HepG2 (cell line): Measurements from ENCODE around the gene AIF1. TPM values are rescaled to one million over a fixed set of nuclear protein-coding genes. Genes with fewer than 3 reads are reported as not detected.

Experiments
- BCL6 ChIP-seq: IDR thresholded peaks from 2 replicates; pipeline ENCODE4 v1.6.1; 2016; ENCODE audit warnings: missing genetic modification reagents, missing compliant biosample characterization
- BRCA1 ChIP-seq: sonication (generic); formaldehyde crosslinking; IDR thresholded peaks from 2 replicates; pipeline ENCODE4 v1.4.0; 2020; ENCODE audit warnings: missing genetic modification reagents
- CHD4 ChIP-seq: fragments of 200-600 bp; sonication (generic); IDR thresholded peaks from 2 replicates; pipeline ENCODE4 v1.7.0; 2017; ENCODE audit warnings: mild to moderate bottlenecking, low read length, borderline replicate concordance
- GABPB1 ChIP-seq: IDR thresholded peaks from 2 replicates; pipeline ENCODE4 v1.6.1; 2016; ENCODE audit warnings: mild to moderate bottlenecking, missing genetic modification reagents, moderate library complexity, missing compliant biosample characterization
- KLF16 ChIP-seq, 2 experiments: sonication (generic) in 1 of 2; formaldehyde crosslinking in 1 of 2; IDR thresholded peaks; 2 replicates each; pipeline versions ENCODE4 v1.6.1 to v1.8.0; 2016 to 2023; ENCODE audit warnings: missing genetic modification reagents in 2 of 2, missing compliant biosample characterization in 1 of 2
- MEIS1 ChIP-seq: sonication (generic); formaldehyde crosslinking; IDR thresholded peaks from 2 replicates; pipeline ENCODE4 v1.9.0; 2021; ENCODE audit warnings: mild to moderate bottlenecking, missing genetic modification reagents, moderate library complexity, borderline replicate concordance
- RNF2 ChIP-seq: fragments of 450-650 bp; conservative IDR thresholded peaks from 2 replicates; pipeline ENCODE4 v1.6.1; 2016; ENCODE audit warnings: low read depth
- SALL2 ChIP-seq: sonication (generic); formaldehyde crosslinking; IDR thresholded peaks from 2 replicates; pipeline ENCODE4 v1.8.1; 2023; ENCODE audit warnings: mild to moderate bottlenecking, missing genetic modification reagents, inconsistent platforms
- SUZ12 ChIP-seq: fragments of 150-350 bp; IDR thresholded peaks from 2 replicates; pipeline ENCODE4 v1.6.1; 2014; ENCODE audit warnings: low read depth, low read length
- ZBTB20 ChIP-seq: sonication (generic); formaldehyde crosslinking; IDR thresholded peaks from 2 replicates; pipeline ENCODE4 v1.8.1; 2023; ENCODE audit warnings: missing genetic modification reagents, low read depth, mild to moderate bottlenecking, borderline replicate concordance
- ZMYM3 ChIP-seq: sonication (generic); formaldehyde crosslinking; IDR thresholded peaks from 2 replicates; pipeline ENCODE4 v1.5.1; 2020; ENCODE audit warnings: mild to moderate bottlenecking, missing genetic modification reagents
- ZNF24 ChIP-seq: fragments of 450-650 bp; IDR thresholded peaks from 2 replicates; pipeline ENCODE4 v1.6.1; 2017; ENCODE audit warnings: antibody characterized with exemption, mild to moderate bottlenecking
- ZNF547 ChIP-seq: sonication (generic); formaldehyde crosslinking; IDR thresholded peaks from 2 replicates; pipeline ENCODE4 v1.5.1; 2020; ENCODE audit warnings: mild to moderate bottlenecking, missing genetic modification reagents
- ZNF788 ChIP-seq: sonication (generic); formaldehyde crosslinking; IDR thresholded peaks from 2 replicates; pipeline ENCODE4 v1.5.0; 2020; ENCODE audit warnings: mild to moderate bottlenecking, missing genetic modification reagents, borderline replicate concordance
- ZNF790 ChIP-seq: sonication (generic); formaldehyde crosslinking; IDR thresholded peaks from 2 replicates; pipeline ENCODE4 v1.8.0; 2022; ENCODE audit warnings: missing genetic modification reagents, mild to moderate bottlenecking, borderline replicate concordance
- polyA plus RNA-seq, 8 experiments: library from polyadenylated mRNA; depleted of rRNA in 3 of 8; stranded (reverse) in 7 of 8; unstranded in 1 of 8; fragments of >200 nt; fragmentation: Illumina TruSeq in 4 of 8; extraction: Trizol in 4 of 8; gene quantifications; 2 replicates each; pipeline versions ENCODE4 v1.2.1 to v1.2.3, GENCODE V29; 2011 to 2016; ENCODE audit warnings: low read depth in 4 of 8, missing spikeins in 1 of 8, mixed read lengths in 1 of 8; ENCODE audit not compliant: insufficient read depth in 1 of 8
- total RNA-seq, 5 experiments: library from RNA; depleted of rRNA; stranded (reverse); fragments of >200 nt; fragmentation: Illumina TruSeq; extraction: Trizol; gene quantifications; 2 replicates each; pipeline ENCODE4 v1.2.3, GENCODE V29; 2016; ENCODE audit warnings: low read depth in 1 of 5
- TF ChIP-seq, protein P1 (sequence below): sonication (generic); formaldehyde crosslinking; IDR thresholded peaks from 2 replicates; pipeline ENCODE4 v1.4.0; 2020; ENCODE audit warnings: low read depth, missing genetic modification reagents
- TF ChIP-seq, protein P2 (sequence below): sonication (generic); formaldehyde crosslinking; IDR thresholded peaks from 2 replicates; pipeline ENCODE4 v1.5.1; 2020; ENCODE audit warnings: missing genetic modification reagents, mild to moderate bottlenecking, borderline replicate concordance
- TF ChIP-seq, protein P3 (sequence below), 2 experiments: fragments of 450-650 bp in 1 of 2; sonication (generic) in 1 of 2; formaldehyde crosslinking; IDR thresholded peaks; 2 replicates each; pipeline versions ENCODE4 v1.5.0 to v1.8.0; 2020 to 2022; ENCODE audit warnings: mild to moderate bottlenecking in 1 of 2, missing genetic modification reagents in 1 of 2
- TF ChIP-seq, protein P4 (sequence below): sonication (generic); formaldehyde crosslinking; IDR thresholded peaks from 2 replicates; pipeline ENCODE4 v1.4.0; 2020; ENCODE audit warnings: missing genetic modification reagents, borderline replicate concordance
- TF ChIP-seq, protein P5 (sequence below): sonication (generic); formaldehyde crosslinking; IDR thresholded peaks from 2 replicates; pipeline ENCODE4 v1.5.0; 2020; ENCODE audit warnings: mild to moderate bottlenecking, missing genetic modification reagents

AIF1 gene
- total and polyA plus RNA-seq, 2 of the 13 experiments (the other 11 are each of a cell fraction or from before 2014, with no cell fraction given): 1.5 TPM; not detected in 1

DNA sequence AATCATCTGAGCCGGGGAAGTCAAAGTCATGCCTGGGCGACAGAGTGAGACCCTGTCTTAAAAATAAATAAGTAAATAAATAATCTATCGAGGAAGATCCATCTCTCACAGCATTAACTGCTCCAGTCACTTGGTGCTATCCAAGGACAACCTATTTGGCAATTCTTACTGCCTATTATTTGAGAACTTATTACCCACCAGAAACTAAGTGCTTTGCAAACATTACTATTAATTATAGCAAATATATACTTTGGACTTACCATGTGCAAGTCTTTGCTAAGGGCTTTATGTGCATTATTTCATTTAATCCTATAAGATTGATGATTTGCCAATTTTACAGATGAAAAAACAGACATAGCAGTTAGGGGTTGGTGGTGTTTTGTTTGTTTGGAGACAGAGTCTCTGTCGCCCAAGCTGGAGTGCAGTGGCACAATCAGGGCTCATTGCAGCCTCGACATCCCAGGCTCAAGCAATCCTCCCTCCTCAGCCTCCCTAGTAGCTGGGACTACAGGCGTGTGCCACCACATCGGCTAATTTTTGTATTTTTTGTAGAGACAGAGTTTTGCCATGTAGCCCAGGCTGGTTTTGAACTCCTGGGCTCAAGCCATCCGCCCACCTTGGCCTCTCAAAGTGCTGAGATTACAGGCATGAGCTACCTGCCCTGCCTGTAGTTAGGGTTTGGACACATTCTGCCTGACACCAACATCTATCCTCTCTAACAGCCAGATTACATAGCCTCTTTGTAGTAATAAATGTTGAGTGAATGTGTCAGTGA, 39.7 kb downstream of the AIF1 start (continued):
- TF ChIP-seq ZMYM3 (CRISPR knock-in tag): peak; percentile 94
- TF ChIP-seq BRCA1 (CRISPR knock-in tag): no peak
- TF ChIP-seq ZNF24: no peak
- TF ChIP-seq SALL2: no peak
- no peak for TF ChIP-seq SUZ12
- no peak for TF ChIP-seq ZNF788
- no peak for TF ChIP-seq ZNF547
- TF ChIP-seq ZBTB20 (CRISPR knock-in tag): no peak
- no peak for TF ChIP-seq GABPB1
- 0 out of 2 replicates have a peak, but pooled peaks have one; percentile 13 for TF ChIP-seq MEIS1 (CRISPR knock-in tag)
- TF ChIP-seq BCL6 (CRISPR knock-in tag): peak; percentile 39; the same call in 1 of the 2 replicates
- TF ChIP-seq KLF16 (CRISPR knock-in tag; IDR thresholded peaks at IDR 0.05): 0 out of 4 replicates have a peak, but pooled peaks of 1 of the 2 experiments have one; percentile 53
- TF ChIP-seq, protein P1, sequence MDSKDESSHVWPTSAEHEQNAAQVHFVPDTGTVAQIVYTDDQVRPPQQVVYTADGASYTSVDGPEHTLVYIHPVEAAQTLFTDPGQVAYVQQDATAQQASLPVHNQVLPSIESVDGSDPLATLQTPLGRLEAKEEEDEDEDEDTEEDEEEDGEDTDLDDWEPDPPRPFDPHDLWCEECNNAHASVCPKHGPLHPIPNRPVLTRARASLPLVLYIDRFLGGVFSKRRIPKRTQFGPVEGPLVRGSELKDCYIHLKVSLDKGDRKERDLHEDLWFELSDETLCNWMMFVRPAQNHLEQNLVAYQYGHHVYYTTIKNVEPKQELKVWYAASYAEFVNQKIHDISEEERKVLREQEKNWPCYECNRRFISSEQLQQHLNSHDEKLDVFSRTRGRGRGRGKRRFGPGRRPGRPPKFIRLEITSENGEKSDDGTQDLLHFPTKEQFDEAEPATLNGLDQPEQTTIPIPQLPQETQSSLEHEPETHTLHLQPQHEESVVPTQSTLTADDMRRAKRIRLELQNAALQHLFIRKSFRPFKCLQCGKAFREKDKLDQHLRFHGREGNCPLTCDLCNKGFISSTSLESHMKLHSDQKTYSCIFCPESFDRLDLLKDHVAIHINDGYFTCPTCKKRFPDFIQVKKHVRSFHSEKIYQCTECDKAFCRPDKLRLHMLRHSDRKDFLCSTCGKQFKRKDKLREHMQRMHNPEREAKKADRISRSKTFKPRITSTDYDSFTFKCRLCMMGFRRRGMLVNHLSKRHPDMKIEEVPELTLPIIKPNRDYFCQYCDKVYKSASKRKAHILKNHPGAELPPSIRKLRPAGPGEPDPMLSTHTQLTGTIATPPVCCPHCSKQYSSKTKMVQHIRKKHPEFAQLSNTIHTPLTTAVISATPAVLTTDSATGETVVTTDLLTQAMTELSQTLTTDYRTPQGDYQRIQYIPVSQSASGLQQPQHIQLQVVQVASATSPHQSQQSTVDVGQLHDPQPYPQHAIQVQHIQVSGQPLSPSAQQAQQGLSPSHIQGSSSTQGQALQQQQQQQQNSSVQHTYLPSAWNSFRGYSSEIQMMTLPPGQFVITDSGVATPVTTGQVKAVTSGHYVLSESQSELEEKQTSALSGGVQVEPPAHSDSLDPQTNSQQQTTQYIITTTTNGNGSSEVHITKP (CRISPR knock-in tag): no peak
- TF ChIP-seq ZNF790 (CRISPR knock-in tag): 0 out of 2 replicates have a peak, but pooled peaks have one; percentile 10
- peak; percentile 23; the same call in 1 of the 2 replicates for TF ChIP-seq CHD4
- TF ChIP-seq, protein P2, sequence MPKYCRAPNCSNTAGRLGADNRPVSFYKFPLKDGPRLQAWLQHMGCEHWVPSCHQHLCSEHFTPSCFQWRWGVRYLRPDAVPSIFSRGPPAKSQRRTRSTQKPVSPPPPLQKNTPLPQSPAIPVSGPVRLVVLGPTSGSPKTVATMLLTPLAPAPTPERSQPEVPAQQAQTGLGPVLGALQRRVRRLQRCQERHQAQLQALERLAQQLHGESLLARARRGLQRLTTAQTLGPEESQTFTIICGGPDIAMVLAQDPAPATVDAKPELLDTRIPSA: no peak
- no peak for TF ChIP-seq RNF2
- TF ChIP-seq, protein P3, sequence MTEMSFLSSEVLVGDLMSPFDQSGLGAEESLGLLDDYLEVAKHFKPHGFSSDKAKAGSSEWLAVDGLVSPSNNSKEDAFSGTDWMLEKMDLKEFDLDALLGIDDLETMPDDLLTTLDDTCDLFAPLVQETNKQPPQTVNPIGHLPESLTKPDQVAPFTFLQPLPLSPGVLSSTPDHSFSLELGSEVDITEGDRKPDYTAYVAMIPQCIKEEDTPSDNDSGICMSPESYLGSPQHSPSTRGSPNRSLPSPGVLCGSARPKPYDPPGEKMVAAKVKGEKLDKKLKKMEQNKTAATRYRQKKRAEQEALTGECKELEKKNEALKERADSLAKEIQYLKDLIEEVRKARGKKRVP (CRISPR knock-in tag; IDR thresholded peaks at IDR 0.05): 0 out of 4 replicates have a peak, but pooled peaks of 1 of the 2 experiments have one; percentile 2
- TF ChIP-seq, protein P4, sequence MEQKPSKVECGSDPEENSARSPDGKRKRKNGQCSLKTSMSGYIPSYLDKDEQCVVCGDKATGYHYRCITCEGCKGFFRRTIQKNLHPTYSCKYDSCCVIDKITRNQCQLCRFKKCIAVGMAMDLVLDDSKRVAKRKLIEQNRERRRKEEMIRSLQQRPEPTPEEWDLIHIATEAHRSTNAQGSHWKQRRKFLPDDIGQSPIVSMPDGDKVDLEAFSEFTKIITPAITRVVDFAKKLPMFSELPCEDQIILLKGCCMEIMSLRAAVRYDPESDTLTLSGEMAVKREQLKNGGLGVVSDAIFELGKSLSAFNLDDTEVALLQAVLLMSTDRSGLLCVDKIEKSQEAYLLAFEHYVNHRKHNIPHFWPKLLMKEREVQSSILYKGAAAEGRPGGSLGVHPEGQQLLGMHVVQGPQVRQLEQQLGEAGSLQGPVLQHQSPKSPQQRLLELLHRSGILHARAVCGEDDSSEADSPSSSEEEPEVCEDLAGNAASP (CRISPR knock-in tag): peak; percentile 67; the same call in 1 of the 2 replicates
- TF ChIP-seq, protein P5, sequence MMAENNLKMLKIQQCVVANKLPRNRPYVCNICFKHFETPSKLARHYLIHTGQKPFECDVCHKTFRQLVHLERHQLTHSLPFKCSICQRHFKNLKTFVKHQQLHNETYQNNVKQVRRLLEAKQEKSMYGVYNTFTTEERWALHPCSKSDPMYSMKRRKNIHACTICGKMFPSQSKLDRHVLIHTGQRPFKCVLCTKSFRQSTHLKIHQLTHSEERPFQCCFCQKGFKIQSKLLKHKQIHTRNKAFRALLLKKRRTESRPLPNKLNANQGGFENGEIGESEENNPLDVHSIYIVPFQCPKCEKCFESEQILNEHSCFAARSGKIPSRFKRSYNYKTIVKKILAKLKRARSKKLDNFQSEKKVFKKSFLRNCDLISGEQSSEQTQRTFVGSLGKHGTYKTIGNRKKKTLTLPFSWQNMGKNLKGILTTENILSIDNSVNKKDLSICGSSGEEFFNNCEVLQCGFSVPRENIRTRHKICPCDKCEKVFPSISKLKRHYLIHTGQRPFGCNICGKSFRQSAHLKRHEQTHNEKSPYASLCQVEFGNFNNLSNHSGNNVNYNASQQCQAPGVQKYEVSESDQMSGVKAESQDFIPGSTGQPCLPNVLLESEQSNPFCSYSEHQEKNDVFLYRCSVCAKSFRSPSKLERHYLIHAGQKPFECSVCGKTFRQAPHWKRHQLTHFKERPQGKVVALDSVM: peak; percentile 99
